GM23338 (cell line): ENCODE results near the gene PLSCR4. TPM values are rescaled to one million over a fixed set of nuclear protein-coding genes. Genes with fewer than 3 reads are reported as not detected.

Experiments used
- ATAC-seq: fragments of 200-7000 bp; cut with Tn5 transposase; 3 replicates; pipeline ENCODE4 v1.9.1; 2020
- DNase-seq: peaks from one replicate; pipeline ENCODE4 v3.0.0-alpha.2; 2015; ENCODE audit warnings: low spot score
- H2AFZ ChIP-seq: fragments of 200-600 bp; sonication (generic); 2 replicates; pipeline ENCODE4 v1.8.0; 2016; ENCODE audit warnings: antibody characterized with exemption, mild to moderate bottlenecking, moderate library complexity
- H3F3A ChIP-seq: fragments of 200-600 bp; sonication (generic); replicated peaks from 2 replicates; pipeline ENCODE4 v1.8.0; 2017; ENCODE audit warnings: antibody characterized with exemption, mixed run types, low read depth
- H3K27ac ChIP-seq: fragments of 200-600 bp; sonication (generic); 2 replicates; pipeline ENCODE4 v1.6.1; 2016; ENCODE audit warnings: low read depth
- H3K27me3 ChIP-seq: fragments of 200-600 bp; sonication (generic); 2 replicates; pipeline ENCODE4 v1.8.0; 2016; ENCODE audit warnings: mild to moderate bottlenecking, mixed run types, moderate library complexity; ENCODE audit not compliant: insufficient read depth
- H3K36me3 ChIP-seq: fragments of 200-600 bp; sonication (generic); 2 replicates; pipeline ENCODE4 v1.8.0; 2016; ENCODE audit warnings: mild to moderate bottlenecking; ENCODE audit not compliant: insufficient read depth
- H3K4me1 ChIP-seq: fragments of 200-600 bp; sonication (generic); 2 replicates; pipeline ENCODE4 v1.8.0; 2016; ENCODE audit warnings: mild to moderate bottlenecking, moderate library complexity; ENCODE audit not compliant: insufficient read depth
- H3K4me2 ChIP-seq: fragments of 200-600 bp; sonication (generic); 2 replicates; pipeline ENCODE4 v1.7.1; 2017; ENCODE audit warnings: mixed run types
- H3K4me3 ChIP-seq: fragments of 200-600 bp; sonication (generic); 2 replicates; pipeline ENCODE4 v1.6.1; 2016; ENCODE audit warnings: mixed run types
- H3K79me2 ChIP-seq: fragments of 200-600 bp; sonication (generic); replicated peaks from 2 replicates; pipeline ENCODE4 v1.8.0; 2017; ENCODE audit warnings: mild to moderate bottlenecking; ENCODE audit not compliant: insufficient read depth
- H3K9me2 ChIP-seq: fragments of 200-600 bp; sonication (generic); 2 replicates; pipeline ENCODE4 v1.8.0; 2017; ENCODE audit not compliant: insufficient read depth
- H4K20me1 ChIP-seq: fragments of 200-600 bp; sonication (generic); replicated peaks from 2 replicates; pipeline ENCODE4 v1.8.0; 2017; ENCODE audit warnings: mild to moderate bottlenecking; ENCODE audit not compliant: insufficient read depth
- H3K27ac Mint-ChIP-seq: 2 replicates; pipeline ENCODE4 v1.8.0; 2020; ENCODE audit warnings: inconsistent platforms, mild to moderate bottlenecking, moderate library complexity, mixed read lengths
- H3K27me3 Mint-ChIP-seq: 3 replicates; pipeline ENCODE4 v1.8.0; 2022; ENCODE audit warnings: low read depth, mild to moderate bottlenecking, moderate library complexity, mixed read lengths, inconsistent platforms; ENCODE audit not compliant: insufficient read depth, poor library complexity
- H3K36me3 Mint-ChIP-seq: 3 replicates; pipeline ENCODE4 v1.8.0; 2021; ENCODE audit warnings: low read depth, mild to moderate bottlenecking, inconsistent platforms, moderate library complexity, mixed read lengths
- H3K4me1 Mint-ChIP-seq: 3 replicates; pipeline ENCODE4 v1.8.0; 2020; ENCODE audit warnings: mild to moderate bottlenecking, inconsistent platforms, mixed read lengths
- H3K4me3 Mint-ChIP-seq: 3 replicates; pipeline ENCODE4 v1.8.0; 2021; ENCODE audit warnings: moderate library complexity, mild to moderate bottlenecking, inconsistent platforms, mixed read lengths
- H3K9me3 Mint-ChIP-seq: 3 replicates; pipeline ENCODE4 v1.8.0; 2020; ENCODE audit warnings: moderate library complexity, mild to moderate bottlenecking, inconsistent platforms, mixed read lengths
- EZH2 ChIP-seq: fragments of 200-600 bp; sonication (generic); IDR thresholded peaks from one replicate; pipeline ENCODE4 v1.8.0; 2017; ENCODE audit warnings: antibody characterized with exemption, mild to moderate bottlenecking, low read depth; ENCODE audit not compliant: unreplicated experiment
- JUNB ChIP-seq: IDR thresholded peaks from one replicate; pipeline ENCODE4 v1.6.1; 2016; ENCODE audit warnings: antibody characterized with exemption; ENCODE audit not compliant: unreplicated experiment
- POLR2AphosphoS5 ChIP-seq: IDR thresholded peaks from 2 replicates; pipeline ENCODE4 v1.6.1; 2016; ENCODE audit warnings: antibody characterized with exemption, low read depth
- REST ChIP-seq: IDR thresholded peaks from one replicate; pipeline ENCODE4 v1.6.1; 2018; ENCODE audit warnings: antibody characterized with exemption; ENCODE audit not compliant: unreplicated experiment
- STAT1 ChIP-seq: IDR thresholded peaks from one replicate; pipeline ENCODE4 v1.6.1; 2016; ENCODE audit warnings: antibody characterized with exemption; ENCODE audit not compliant: unreplicated experiment
- ZNF114 ChIP-seq: fragments of 250-450 bp; sonication (Bioruptor Pico); IDR thresholded peaks from 2 replicates; pipeline ENCODE4 v1.5.0; 2020; ENCODE audit warnings: mild to moderate bottlenecking, moderate library complexity
- polyA plus RNA-seq: library from polyadenylated mRNA; unstranded; fragments of >200 nt; fragmentation: Nextera tagmentation; extraction: Ambion mirVana; gene quantifications from 2 replicates; pipeline ENCODE4 v1.2.1, GENCODE V29; 2016
- total RNA-seq: library from RNA; depleted of rRNA; stranded (reverse); fragments of >200 nt; shearing (Covaris generic); gene quantifications from 2 replicates; pipeline ENCODE4 v1.2.3, GENCODE V29; 2014
- TF ChIP-seq, protein P1 (sequence below), 2 experiments: fragments of 200-600 bp in 1 of 2; sonication (generic) in 1 of 2; conservative IDR thresholded peaks; 2 replicates each; pipeline versions ENCODE4 v1.5.1 to v1.6.1; 2016 to 2017; ENCODE audit warnings: antibody characterized with exemption in 2 of 2, low read depth in 2 of 2, mild to moderate bottlenecking in 2 of 2, moderate library complexity in 1 of 2
- TF ChIP-seq, protein P2 (sequence below): fragments of 250-450 bp; sonication (Bioruptor Pico); IDR thresholded peaks from 2 replicates; pipeline ENCODE4 v1.5.0; 2020; ENCODE audit warnings: mild to moderate bottlenecking, moderate library complexity

The PLSCR4 gene
- total and polyA plus RNA-seq, 2 experiments from 2014 or later = 1.4 to 5.2 TPM

DNA sequence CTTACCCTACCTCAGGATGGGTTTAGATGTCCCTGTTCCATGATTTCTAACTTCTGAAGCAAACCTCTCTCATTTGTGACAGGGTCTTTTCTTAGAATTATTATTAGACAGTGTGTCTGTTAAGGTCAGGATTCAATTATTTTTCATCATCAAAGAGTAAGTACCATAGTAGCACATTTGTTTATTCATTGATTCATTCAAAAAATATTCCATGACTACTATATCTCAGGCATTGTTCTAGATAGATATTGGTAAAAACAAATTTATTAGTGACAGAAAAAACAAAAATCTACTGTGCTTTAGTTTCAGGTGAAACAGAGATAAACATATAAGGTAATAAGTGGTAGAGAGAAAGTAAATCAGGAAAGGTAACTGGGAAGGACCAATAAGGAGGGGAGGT lies 86.4 kb downstream of the PLSCR4 start (continued):
- TF ChIP-seq EZH2 (no peak), STAT1 (no peak), POLR2AphosphoS5 (no peak)
- TF ChIP-seq, protein P1, sequence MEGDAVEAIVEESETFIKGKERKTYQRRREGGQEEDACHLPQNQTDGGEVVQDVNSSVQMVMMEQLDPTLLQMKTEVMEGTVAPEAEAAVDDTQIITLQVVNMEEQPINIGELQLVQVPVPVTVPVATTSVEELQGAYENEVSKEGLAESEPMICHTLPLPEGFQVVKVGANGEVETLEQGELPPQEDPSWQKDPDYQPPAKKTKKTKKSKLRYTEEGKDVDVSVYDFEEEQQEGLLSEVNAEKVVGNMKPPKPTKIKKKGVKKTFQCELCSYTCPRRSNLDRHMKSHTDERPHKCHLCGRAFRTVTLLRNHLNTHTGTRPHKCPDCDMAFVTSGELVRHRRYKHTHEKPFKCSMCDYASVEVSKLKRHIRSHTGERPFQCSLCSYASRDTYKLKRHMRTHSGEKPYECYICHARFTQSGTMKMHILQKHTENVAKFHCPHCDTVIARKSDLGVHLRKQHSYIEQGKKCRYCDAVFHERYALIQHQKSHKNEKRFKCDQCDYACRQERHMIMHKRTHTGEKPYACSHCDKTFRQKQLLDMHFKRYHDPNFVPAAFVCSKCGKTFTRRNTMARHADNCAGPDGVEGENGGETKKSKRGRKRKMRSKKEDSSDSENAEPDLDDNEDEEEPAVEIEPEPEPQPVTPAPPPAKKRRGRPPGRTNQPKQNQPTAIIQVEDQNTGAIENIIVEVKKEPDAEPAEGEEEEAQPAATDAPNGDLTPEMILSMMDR (conservative IDR thresholded peaks at IDR 0.05; ENCODE audit: low read depth in 2 of 2) = no peak

DNA sequence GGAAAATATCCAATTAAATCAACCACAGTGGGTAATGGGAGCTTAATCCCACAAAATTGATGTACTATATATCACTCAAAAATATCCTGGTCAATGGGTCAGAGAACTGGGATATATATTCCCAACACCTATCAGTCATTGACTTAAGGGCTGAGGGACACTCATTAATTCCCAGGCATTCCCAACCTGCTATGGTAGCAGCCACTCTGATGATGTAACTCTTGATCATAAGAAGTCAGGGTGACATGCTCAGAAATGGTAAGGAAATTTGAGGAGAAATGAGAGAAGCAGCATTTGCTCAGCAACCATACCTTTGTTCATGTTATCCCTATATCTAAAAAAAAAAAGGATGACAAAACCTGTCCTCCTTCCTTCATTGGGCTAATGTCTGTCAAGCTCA lies 86.8 kb downstream of the PLSCR4 start:
- Histone ChIP-seq H2AFZ (no peak overlapping the region), H3K4me1 (peaks cover 31% of the 10 kb centered on the region), H3F3A (peaks cover 6% of the 10 kb centered on the region; the same call in 1 of the 2 replicates), H3K4me3 (no peak overlapping the region), H3K36me3 (no peaks in the 10 kb centered on the region), H3K79me2 (peaks cover 7% of the 10 kb centered on the region), H4K20me1 (no peaks in the 10 kb centered on the region), H3K27ac (no peak overlapping the region), H3K4me2 (no peak overlapping the region), H3K9me2 (0 out of 2 replicates have a peak, but pooled peaks cover 7% of the 10 kb centered on the region), H3K27me3 (peaks cover 16% of the 10 kb centered on the region)
- Mint-ChIP-seq H3K4me3 (no peak overlapping the region), H3K27me3 (peaks cover 8% of the 10 kb centered on the region), H3K36me3 (no peaks in the 10 kb centered on the region), H3K4me1 (peaks cover 33% of the 10 kb centered on the region), H3K27ac (no peak overlapping the region), H3K9me3 (no peaks in the 10 kb centered on the region)
- TF ChIP-seq JUNB (no peak), POLR2AphosphoS5 (no peak), STAT1 (no peak), REST (no peak), ZNF114 (CRISPR knock-in tag) (no peak)
- TF ChIP-seq, protein P2, sequence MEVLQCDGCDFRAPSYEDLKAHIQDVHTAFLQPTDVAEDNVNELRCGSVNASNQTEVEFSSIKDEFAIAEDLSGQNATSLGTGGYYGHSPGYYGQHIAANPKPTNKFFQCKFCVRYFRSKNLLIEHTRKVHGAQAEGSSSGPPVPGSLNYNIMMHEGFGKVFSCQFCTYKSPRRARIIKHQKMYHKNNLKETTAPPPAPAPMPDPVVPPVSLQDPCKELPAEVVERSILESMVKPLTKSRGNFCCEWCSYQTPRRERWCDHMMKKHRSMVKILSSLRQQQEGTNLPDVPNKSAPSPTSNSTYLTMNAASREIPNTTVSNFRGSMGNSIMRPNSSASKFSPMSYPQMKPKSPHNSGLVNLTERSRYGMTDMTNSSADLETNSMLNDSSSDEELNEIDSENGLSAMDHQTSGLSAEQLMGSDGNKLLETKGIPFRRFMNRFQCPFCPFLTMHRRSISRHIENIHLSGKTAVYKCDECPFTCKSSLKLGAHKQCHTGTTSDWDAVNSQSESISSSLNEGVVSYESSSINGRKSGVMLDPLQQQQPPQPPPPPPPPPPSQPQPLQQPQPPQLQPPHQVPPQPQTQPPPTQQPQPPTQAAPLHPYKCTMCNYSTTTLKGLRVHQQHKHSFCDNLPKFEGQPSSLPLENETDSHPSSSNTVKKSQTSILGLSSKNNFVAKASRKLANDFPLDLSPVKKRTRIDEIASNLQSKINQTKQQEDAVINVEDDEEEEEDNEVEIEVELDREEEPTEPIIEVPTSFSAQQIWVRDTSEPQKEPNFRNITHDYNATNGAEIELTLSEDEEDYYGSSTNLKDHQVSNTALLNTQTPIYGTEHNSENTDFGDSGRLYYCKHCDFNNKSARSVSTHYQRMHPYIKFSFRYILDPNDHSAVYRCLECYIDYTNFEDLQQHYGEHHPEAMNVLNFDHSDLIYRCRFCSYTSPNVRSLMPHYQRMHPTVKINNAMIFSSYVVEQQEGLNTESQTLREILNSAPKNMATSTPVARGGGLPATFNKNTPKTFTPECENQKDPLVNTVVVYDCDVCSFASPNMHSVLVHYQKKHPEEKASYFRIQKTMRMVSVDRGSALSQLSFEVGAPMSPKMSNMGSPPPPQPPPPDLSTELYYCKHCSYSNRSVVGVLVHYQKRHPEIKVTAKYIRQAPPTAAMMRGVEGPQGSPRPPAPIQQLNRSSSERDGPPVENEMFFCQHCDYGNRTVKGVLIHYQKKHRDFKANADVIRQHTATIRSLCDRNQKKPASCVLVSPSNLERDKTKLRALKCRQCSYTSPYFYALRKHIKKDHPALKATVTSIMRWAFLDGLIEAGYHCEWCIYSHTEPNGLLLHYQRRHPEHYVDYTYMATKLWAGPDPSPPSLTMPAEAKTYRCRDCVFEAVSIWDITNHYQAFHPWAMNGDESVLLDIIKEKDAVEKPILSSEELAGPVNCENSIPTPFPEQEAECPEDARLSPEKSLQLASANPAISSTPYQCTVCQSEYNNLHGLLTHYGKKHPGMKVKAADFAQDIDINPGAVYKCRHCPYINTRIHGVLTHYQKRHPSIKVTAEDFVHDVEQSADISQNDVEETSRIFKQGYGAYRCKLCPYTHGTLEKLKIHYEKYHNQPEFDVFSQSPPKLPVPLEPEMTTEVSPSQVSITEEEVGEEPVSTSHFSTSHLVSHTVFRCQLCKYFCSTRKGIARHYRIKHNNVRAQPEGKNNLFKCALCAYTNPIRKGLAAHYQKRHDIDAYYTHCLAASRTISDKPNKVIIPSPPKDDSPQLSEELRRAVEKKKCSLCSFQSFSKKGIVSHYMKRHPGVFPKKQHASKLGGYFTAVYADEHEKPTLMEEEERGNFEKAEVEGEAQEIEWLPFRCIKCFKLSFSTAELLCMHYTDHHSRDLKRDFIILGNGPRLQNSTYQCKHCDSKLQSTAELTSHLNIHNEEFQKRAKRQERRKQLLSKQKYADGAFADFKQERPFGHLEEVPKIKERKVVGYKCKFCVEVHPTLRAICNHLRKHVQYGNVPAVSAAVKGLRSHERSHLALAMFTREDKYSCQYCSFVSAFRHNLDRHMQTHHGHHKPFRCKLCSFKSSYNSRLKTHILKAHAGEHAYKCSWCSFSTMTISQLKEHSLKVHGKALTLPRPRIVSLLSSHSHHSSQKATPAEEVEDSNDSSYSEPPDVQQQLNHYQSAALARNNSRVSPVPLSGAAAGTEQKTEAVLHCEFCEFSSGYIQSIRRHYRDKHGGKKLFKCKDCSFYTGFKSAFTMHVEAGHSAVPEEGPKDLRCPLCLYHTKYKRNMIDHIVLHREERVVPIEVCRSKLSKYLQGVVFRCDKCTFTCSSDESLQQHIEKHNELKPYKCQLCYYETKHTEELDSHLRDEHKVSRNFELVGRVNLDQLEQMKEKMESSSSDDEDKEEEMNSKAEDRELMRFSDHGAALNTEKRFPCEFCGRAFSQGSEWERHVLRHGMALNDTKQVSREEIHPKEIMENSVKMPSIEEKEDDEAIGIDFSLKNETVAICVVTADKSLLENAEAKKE (CRISPR knock-in tag) = no peak
- ATAC-seq (no peak), DNase-seq (no peak)
